Measurements from ENCODE around the gene RAB21. TPM values are rescaled to one million over a fixed set of nuclear protein-coding genes. Genes with fewer than 3 reads are reported as not detected.

RAB21 gene
- total and polyA plus RNA-seq, 8 donors: 4.0 to 38.1 (median 21.6) TPM

DNA sequence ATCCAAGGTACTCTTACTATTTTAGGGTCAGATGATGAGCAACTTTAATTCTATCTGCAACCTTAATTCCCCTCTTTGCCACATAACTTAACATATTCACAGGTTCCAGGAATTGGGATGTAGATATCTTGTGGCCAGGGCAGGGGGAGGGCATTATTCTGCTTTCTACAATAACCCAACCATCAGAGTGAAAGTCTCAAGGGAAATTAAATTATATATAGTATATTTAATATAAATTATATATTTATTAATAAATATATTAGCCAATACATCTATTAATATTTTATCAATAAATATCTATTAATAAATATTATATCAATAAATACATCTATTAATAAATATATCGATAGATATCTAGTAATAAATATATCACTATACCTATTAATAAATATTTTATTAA lies 11.7 kb upstream of the RAB21 start:
- FAIRE-seq (no peak), DNase-seq (no peak), ATAC-seq (no peak)
- Histone ChIP-seq H3K4me3 (no peak overlapping the region), H3K27ac (no peak overlapping the region), H3K9me3 (no peaks in the 10 kb centered on the region), H3K27me3 (no peaks in the 10 kb centered on the region), H3K36me3 (no peaks in the 10 kb centered on the region), H3K4me1 (no peaks in the 10 kb centered on the region)
- 0% methylated on average over 1 of the region's 1 CpG for WGBS, 2 donors
- intact Hi-C loops (cut with DNase I): no loop called here
- TF ChIP-seq, protein P1, sequence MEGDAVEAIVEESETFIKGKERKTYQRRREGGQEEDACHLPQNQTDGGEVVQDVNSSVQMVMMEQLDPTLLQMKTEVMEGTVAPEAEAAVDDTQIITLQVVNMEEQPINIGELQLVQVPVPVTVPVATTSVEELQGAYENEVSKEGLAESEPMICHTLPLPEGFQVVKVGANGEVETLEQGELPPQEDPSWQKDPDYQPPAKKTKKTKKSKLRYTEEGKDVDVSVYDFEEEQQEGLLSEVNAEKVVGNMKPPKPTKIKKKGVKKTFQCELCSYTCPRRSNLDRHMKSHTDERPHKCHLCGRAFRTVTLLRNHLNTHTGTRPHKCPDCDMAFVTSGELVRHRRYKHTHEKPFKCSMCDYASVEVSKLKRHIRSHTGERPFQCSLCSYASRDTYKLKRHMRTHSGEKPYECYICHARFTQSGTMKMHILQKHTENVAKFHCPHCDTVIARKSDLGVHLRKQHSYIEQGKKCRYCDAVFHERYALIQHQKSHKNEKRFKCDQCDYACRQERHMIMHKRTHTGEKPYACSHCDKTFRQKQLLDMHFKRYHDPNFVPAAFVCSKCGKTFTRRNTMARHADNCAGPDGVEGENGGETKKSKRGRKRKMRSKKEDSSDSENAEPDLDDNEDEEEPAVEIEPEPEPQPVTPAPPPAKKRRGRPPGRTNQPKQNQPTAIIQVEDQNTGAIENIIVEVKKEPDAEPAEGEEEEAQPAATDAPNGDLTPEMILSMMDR (IDR thresholded peaks at IDR 0.05): no peak

DNA sequence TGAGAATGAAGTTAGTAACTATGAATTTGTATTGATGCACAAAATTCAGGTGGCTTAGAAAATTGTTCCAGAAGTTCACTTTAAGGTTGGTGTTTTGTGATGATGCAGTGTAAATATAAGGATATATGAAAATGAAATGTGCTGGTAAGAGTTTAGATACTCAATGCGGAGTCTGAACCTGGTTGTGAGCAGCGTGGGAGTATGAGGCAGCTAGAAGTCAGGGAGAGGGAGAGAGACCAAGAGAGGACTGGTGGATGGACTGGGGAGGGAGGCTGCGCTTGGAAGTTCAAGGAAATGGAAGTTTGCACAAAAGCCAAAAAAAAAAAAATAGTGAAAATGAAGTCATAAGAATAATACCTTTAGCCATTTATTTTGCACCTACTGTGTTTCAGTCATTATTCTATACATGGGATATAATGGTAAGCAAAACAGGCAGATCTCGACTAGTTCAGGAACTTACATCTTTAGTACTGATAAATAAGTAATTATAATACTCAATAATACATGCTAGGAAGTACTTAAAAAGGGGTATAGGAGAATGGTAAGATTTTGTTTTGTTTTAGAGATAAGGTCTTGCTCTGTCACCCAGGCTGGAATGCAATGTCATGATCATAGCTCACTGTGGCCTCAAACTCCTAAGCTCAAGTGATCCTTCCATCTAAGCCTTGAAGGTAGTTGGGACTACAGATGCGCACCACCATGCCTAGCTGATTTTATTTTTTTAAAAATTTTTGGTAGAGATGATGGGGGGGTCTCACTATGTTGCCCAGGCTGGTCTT lies 10.0 kb upstream of the RAB21 start:
- DNase-seq (no peak), ATAC-seq (no peak), FAIRE-seq (no peak)
- H3K27ac ChIP-seq: no peak overlapping the region
- TF ChIP-seq, protein P1 (IDR thresholded peaks at IDR 0.05): no peak
- H3K9me3 ChIP-seq: no peaks in the 10 kb centered on the region
- H3K36me3 ChIP-seq: no peaks in the 10 kb centered on the region
- intact Hi-C loops (cut with DNase I): loop anchor here in 2 of 3 donors (5.0 kb wide), 1 partner anchor 327 kb away; no protein-coding TSS in a partner anchor
- no peaks in the 10 kb centered on the region for H3K27me3 ChIP-seq
- WGBS, 2 donors: 84 to 90% methylated on average over 5 of the region's 5 CpGs
- H3K4me3 ChIP-seq: no peak overlapping the region
- no peaks in the 10 kb centered on the region for H3K4me1 ChIP-seq

DNA sequence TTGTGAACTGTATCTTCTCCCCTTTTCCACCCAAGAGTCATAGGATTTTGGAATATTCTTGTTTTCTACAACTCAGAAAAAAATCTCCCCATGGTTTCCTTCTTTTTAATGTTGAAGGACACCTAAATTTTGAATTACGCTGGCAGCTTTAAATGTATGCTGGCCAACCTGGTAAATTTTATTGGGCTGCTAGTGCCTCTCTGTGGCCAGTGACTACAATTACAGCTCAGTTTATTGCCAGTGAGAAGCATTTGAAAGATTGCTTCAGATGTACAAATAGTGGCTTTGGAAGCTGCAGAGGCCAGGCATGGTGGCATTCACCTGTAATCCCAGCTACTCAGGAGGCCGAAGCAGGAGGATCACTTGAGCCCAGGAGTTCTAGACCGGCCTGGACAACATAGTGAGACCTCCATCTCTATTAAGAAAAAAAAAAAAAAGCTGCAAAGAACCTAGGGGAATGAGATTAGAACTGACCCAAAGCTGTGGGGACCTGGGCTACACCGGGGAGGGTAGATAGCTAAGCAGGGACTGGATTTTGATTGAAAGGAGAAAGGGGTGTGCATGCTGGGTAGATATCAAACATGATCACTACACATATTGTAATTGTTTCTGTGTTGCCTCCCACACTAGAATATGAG lies 7.6 kb upstream of the RAB21 start:
- Histone ChIP-seq H3K4me1 (no peaks in the 10 kb centered on the region), H3K27ac (no peak overlapping the region), H3K27me3 (no peaks in the 10 kb centered on the region), H3K36me3 (no peaks in the 10 kb centered on the region), H3K4me3 (no peak overlapping the region), H3K9me3 (no peaks in the 10 kb centered on the region)
- 24 to 26% methylated on average over 4 of the region's 4 CpGs for WGBS, 2 donors
- intact Hi-C loops (cut with DNase I): loop anchor here in 2 of 3 donors (5.0 kb wide), 1 partner anchor 330 kb away; no protein-coding TSS in a partner anchor
- DNase-seq: peak in 3 of 6 donors; percentile 28 to 64 (median 40)
- TF ChIP-seq, protein P1 (IDR thresholded peaks at IDR 0.05): peak; percentile 38 to 64 (median 58)
- peak; percentile 94 to 100 (median 99) for ATAC-seq
- peak; percentile 37 for FAIRE-seq

DNA sequence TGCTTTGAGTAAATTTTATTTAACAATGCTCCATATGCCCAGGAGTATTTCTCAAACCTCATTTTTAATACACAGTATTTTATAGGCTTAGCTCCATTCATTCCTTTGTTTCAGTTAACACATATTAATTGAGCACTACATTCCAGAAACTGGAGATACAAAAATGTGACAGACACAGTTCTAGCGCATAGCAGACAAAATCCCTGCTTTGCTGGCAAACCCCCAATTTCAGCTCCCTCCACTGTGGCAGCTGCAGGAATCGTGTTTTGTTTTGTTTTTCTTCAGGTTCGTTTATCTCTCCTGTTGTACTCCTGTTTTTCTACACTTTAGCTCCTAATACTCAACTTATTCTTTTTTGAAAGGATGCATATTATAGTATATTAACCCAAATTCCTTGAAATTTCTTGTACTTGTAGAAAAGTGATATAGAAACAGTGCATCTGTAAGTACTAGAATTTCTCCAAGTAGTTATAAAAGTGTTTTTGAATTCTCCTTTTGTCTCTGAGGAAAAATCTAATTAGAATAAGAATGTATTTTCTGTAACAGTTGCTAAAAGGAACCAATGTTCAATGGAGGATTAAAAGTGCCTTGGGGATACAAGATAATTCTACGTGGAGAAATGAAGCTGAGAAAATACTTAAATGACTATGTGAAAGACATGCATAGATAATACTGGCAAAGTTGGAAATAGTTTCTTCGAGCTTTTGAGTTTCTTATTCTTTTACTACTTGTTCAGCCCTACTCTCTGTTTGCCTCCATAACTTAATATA lies 6.4 kb upstream of the RAB21 start:
- TF ChIP-seq, protein P1 (IDR thresholded peaks at IDR 0.05): no peak
- ATAC-seq: no peak
- H3K27me3 ChIP-seq: no peaks in the 10 kb centered on the region
- intact Hi-C loops (cut with DNase I): loop anchor here in 2 of 3 donors (5.0 kb wide), 1 partner anchor 331 kb away; no protein-coding TSS in a partner anchor
- 49 to 58% methylated on average over 5 of the region's 5 CpGs for WGBS, 2 donors
- H3K4me1 ChIP-seq: no peaks in the 10 kb centered on the region
- DNase-seq: no peak
- no peaks in the 10 kb centered on the region for H3K9me3 ChIP-seq
- H3K36me3 ChIP-seq: no peaks in the 10 kb centered on the region
- H3K27ac ChIP-seq: no peak overlapping the region
- FAIRE-seq: no peak
- no peak overlapping the region for H3K4me3 ChIP-seq
